HEK293T (cell line): ENCODE measurements around the gene RNF34.

ENCODE experiments used
- BHLHE40 ChIP-seq: fragments of 450-650 bp; IDR thresholded peaks from 2 replicates; pipeline ENCODE4 v1.6.1; 2016; ENCODE audit warnings: mild to moderate bottlenecking, moderate library complexity, borderline replicate concordance
- CTBP1 ChIP-seq: fragments of 450-650 bp; IDR thresholded peaks from 2 replicates; pipeline ENCODE4 v1.6.1; 2016; ENCODE audit warnings: borderline replicate concordance
- FOXA1 ChIP-seq: fragments of 450-650 bp; IDR thresholded peaks from 2 replicates; pipeline ENCODE4 v1.6.1; 2016; ENCODE audit warnings: mild to moderate bottlenecking
- FOXK2 ChIP-seq: fragments of 450-650 bp; IDR thresholded peaks from 2 replicates; pipeline ENCODE4 v1.6.1; 2016; ENCODE audit warnings: mild to moderate bottlenecking
- FOXM1 ChIP-seq: fragments of 450-650 bp; IDR thresholded peaks from 2 replicates; pipeline ENCODE4 v1.6.1; 2017; ENCODE audit warnings: mild to moderate bottlenecking, borderline replicate concordance
- HDGF ChIP-seq: fragments of 450-650 bp; IDR thresholded peaks from 2 replicates; pipeline ENCODE4 v1.6.1; 2017; ENCODE audit warnings: antibody characterized with exemption, borderline replicate concordance
- L3MBTL2 ChIP-seq: fragments of 450-650 bp; conservative IDR thresholded peaks from 2 replicates; pipeline ENCODE4 v1.6.1; 2016; ENCODE audit warnings: mild to moderate bottlenecking
- LEF1 ChIP-seq: fragments of 450-650 bp; IDR thresholded peaks from 2 replicates; pipeline ENCODE4 v1.6.1; 2017; ENCODE audit warnings: mild to moderate bottlenecking, borderline replicate concordance
- PKNOX1 ChIP-seq: fragments of 450-650 bp; IDR thresholded peaks from 2 replicates; pipeline ENCODE4 v1.6.1; 2016
- SP1 ChIP-seq: fragments of 450-650 bp; IDR thresholded peaks from 2 replicates; pipeline ENCODE4 v1.6.1; 2017
- SUZ12 ChIP-seq: fragments of 450-650 bp; IDR thresholded peaks from 2 replicates; pipeline ENCODE4 v1.6.1; 2016; ENCODE audit warnings: mild to moderate bottlenecking
- TARDBP ChIP-seq: fragments of 450-650 bp; IDR thresholded peaks from 2 replicates; pipeline ENCODE4 v1.6.1; 2016

GRCh38 chr12:121404734-121405133 lies 4.8 kb downstream of the RNF34 start:
- TF ChIP-seq L3MBTL2 (0 out of 2 replicates have a peak, but pooled peaks have one; percentile 13), FOXM1 (no peak), FOXA1 (no peak), FOXK2 (no peak), SUZ12 (no peak), TARDBP (no peak), LEF1 (no peak), SP1 (no peak), BHLHE40 (no peak), CTBP1 (no peak), PKNOX1 (no peak), HDGF (no peak)
